GM18507 (cell line): ENCODE results near the gene WNT16.

Experiments used
- DNase-seq: peaks from one replicate; pipeline ENCODE4 v3.0.0; 2011; ENCODE audit warnings: low read depth; ENCODE audit not compliant: insufficient read length; ENCODE audit errors: extremely low spot score
- FAIRE-seq: peaks from 2 replicates; lab custom pipeline; 2011; peaks lifted over from hg19 to GRCh38; lab: Jason Lieb, UNC

Gene WNT16

GRCh38 chr7:121337398-121337797 is 8.6 kb downstream of the WNT16 start:
- DNase-seq (no peak), FAIRE-seq (no peak)

- FAIRE-seq: no peak
Observed at GRCh38 chr7:121339082-121339481, 10.3 kb downstream of the WNT16 start.

GRCh38 chr7:121341933-121342332 is 13.1 kb downstream of the WNT16 start:
- no peak for FAIRE-seq
- no peak for DNase-seq

More at GRCh38 chr7:121339082-121339481, 10.3 kb downstream of the WNT16 start:
- DNase-seq: no peak

- no peak for DNase-seq
- no peak for FAIRE-seq
Observed at GRCh38 chr7:121342631-121343030, 13.8 kb downstream of the WNT16 start.

- FAIRE-seq (no peak), DNase-seq (no peak)
Observed at GRCh38 chr7:121343302-121343701, 14.5 kb downstream of the WNT16 start.

GRCh38 chr7:121344093-121344492 is 15.3 kb downstream of the WNT16 start:
- FAIRE-seq: no peak
- DNase-seq: no peak

- no peak for FAIRE-seq
Observed at GRCh38 chr7:121344497-121344896, 15.7 kb downstream of the WNT16 start.

GRCh38 chr7:121351682-121352081 is 22.9 kb downstream of the WNT16 start:
- no peak for FAIRE-seq

More at GRCh38 chr7:121344497-121344896, 15.7 kb downstream of the WNT16 start:
- no peak for DNase-seq

GRCh38 chr7:121352323-121352722 is 23.5 kb downstream of the WNT16 start:
- FAIRE-seq (no peak), DNase-seq (no peak)

More at GRCh38 chr7:121351682-121352081, 22.9 kb downstream of the WNT16 start:
- DNase-seq: no peak

GRCh38 chr7:121355574-121355973 is 26.8 kb downstream of the WNT16 start:
- DNase-seq (no peak), FAIRE-seq (no peak)

GRCh38 chr7:121360564-121360963 is 31.8 kb downstream of the WNT16 start:
- no peak for FAIRE-seq
- no peak for DNase-seq

GRCh38 chr7:121366852-121367431 is 38.1 kb downstream of the WNT16 start:
- no peak for DNase-seq
- FAIRE-seq: peak; percentile 54

GRCh38 chr7:121369462-121369861 is 40.7 kb downstream of the WNT16 start:
- no peak for DNase-seq
- FAIRE-seq: peak; percentile 78

- FAIRE-seq (no peak), DNase-seq (no peak)
Observed at GRCh38 chr7:121371367-121371766, 42.6 kb downstream of the WNT16 start.

- FAIRE-seq: no peak
Observed at GRCh38 chr7:121371883-121372282, 43.1 kb downstream of the WNT16 start.

GRCh38 chr7:121372376-121373010 is 43.7 kb downstream of the WNT16 start:
- peak; percentile 93 for FAIRE-seq
- peak; percentile 3 for DNase-seq

More at GRCh38 chr7:121371883-121372282, 43.1 kb downstream of the WNT16 start:
- no peak for DNase-seq

GRCh38 chr7:121373177-121373576 is 44.4 kb downstream of the WNT16 start:
- peak; percentile 24 for FAIRE-seq
- DNase-seq: no peak

- FAIRE-seq: peak; percentile 57
Observed at GRCh38 chr7:121376979-121377378, 48.2 kb downstream of the WNT16 start.

GRCh38 chr7:121379930-121380329 is 51.1 kb downstream of the WNT16 start:
- no peak for DNase-seq
- no peak for FAIRE-seq

More at GRCh38 chr7:121376979-121377378, 48.2 kb downstream of the WNT16 start:
- no peak for DNase-seq

- FAIRE-seq (no peak), DNase-seq (no peak)
Observed at GRCh38 chr7:121382473-121382872, 53.7 kb downstream of the WNT16 start.

GRCh38 chr7:121383235-121383910 is 54.6 kb downstream of the WNT16 start:
- DNase-seq (no peak), FAIRE-seq (no peak)
